Measurements from ENCODE around the gene RASGRF1. TPM values are rescaled to one million over a fixed set of nuclear protein-coding genes. Genes with fewer than 3 reads are reported as not detected.
A peak's percentile ranks its signal among the peaks of the same experiment; 100 is the strongest.

Gene RASGRF1
- total RNA-seq, 1 donor, result under 0.01 TPM

DNA sequence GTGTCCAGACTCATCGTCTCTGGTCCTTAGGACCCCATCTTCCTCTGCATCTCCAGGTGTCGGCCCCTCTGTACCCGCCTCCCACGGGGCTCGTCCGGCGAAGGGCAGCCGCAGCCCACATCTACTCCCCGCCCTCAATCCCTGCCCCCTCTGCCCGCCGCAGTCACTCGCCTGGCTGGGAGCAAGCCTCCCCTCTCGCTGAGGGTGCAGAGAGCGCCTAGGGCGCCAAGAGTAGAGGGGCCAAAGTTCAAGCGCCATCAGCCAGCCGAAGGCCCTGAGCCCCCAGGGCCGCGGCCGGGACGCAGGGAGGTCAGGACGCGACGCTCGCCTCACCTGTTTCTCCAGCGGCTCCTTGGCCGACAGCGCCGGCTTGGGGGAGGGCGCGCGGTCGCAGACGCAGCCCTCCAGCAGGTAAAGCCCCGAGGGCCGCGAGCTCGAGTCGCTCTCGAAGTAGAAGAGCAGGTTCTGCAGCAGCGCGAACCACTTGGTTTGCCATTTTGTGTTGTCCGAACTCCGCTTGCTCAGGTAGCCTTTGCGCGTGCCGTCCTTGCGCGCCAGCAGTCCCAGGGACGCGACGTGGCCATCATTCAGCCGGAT lies 592 bp downstream of the RASGRF1 start:
- Histone ChIP-seq H3K9me3 (ENCODE audit: low read depth, low read length) (no peaks in the 10 kb centered on the region), H3K27ac (ENCODE audit: low read depth, low read length) (no peak overlapping the region), H3K4me3 (ENCODE audit: insufficient read depth, low read length) (no peak overlapping the region), H3K4me2 (ENCODE audit: insufficient read depth, low read length) (no peak overlapping the region), H4K20me1 (ENCODE audit: insufficient read depth, low read length) (no peaks in the 10 kb centered on the region), H3K79me2 (ENCODE audit: insufficient read depth, low read length) (no peaks in the 10 kb centered on the region), H3K4me1 (ENCODE audit: insufficient read depth, low read length) (no peaks in the 10 kb centered on the region), H2AFZ (ENCODE audit: low read length) (no peak overlapping the region), H3K36me3 (ENCODE audit: insufficient read depth, low read length) (no peaks in the 10 kb centered on the region), H3K27me3 (ENCODE audit: insufficient read depth, low read length) (peaks cover 44% of the 10 kb centered on the region)
- peak; percentile 61 for DNase-seq (ENCODE audit: insufficient read length, low spot score, missing footprints)
- no peak for TF ChIP-seq CTCF (IDR thresholded peaks at IDR 0.05; ENCODE audit: extremely low read depth, low read depth, low read length)

DNA sequence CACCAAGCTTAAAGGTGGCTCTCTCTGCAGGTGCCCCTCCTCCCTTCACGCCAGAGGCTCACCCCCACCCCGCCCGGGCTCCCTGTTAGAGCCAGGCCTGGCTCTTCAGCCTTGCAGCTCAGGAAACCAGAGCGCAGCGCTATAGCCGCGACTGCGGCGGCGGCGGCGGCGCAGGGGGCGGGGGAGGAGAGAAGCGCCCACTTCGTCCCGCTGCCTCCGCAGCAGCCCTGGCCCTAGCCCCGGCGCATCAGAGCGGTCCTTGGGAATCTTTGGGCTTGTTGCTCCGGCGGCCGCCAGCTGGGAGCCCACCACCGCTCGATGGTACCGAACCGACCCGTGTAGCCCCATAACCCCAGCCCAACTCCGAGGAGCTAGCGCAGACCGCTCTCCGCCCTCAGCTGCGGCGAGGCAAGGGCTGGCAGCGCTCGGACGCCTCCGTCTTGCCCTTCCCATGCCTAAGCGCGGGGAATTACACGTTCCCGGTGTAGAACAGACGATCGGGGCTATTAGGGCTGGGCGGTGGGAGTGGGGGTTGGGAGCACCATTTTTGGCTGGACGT lies 1.2 kb downstream of the RASGRF1 start:
- H3K9me3 ChIP-seq (ENCODE audit: low read depth, low read length), result no peaks in the 10 kb centered on the region
- DNase-seq (ENCODE audit: insufficient read length, low spot score, missing footprints), result peak; percentile 88
- H3K27ac ChIP-seq (ENCODE audit: low read depth, low read length), result no peak overlapping the region
- TF ChIP-seq CTCF (IDR thresholded peaks at IDR 0.05; ENCODE audit: extremely low read depth, low read depth, low read length), result no peak
- no peak overlapping the region for H2AFZ ChIP-seq (ENCODE audit: low read length)
- no peaks in the 10 kb centered on the region for H4K20me1 ChIP-seq (ENCODE audit: insufficient read depth, low read length)
- no peaks in the 10 kb centered on the region for H3K36me3 ChIP-seq (ENCODE audit: insufficient read depth, low read length)
- no peaks in the 10 kb centered on the region for H3K79me2 ChIP-seq (ENCODE audit: insufficient read depth, low read length)
- H3K4me2 ChIP-seq (ENCODE audit: insufficient read depth, low read length), result no peak overlapping the region
- H3K27me3 ChIP-seq (ENCODE audit: insufficient read depth, low read length), result peaks cover 44% of the 10 kb centered on the region
- H3K4me3 ChIP-seq (ENCODE audit: insufficient read depth, low read length), result no peak overlapping the region
- no peaks in the 10 kb centered on the region for H3K4me1 ChIP-seq (ENCODE audit: insufficient read depth, low read length)

- Histone ChIP-seq H3K4me3 (ENCODE audit: insufficient read depth, low read length) (no peak overlapping the region), H3K27me3 (ENCODE audit: insufficient read depth, low read length) (peaks cover 44% of the 10 kb centered on the region)
- TF ChIP-seq CTCF (IDR thresholded peaks at IDR 0.05; ENCODE audit: extremely low read depth, low read depth, low read length), result no peak
Observed at GRCh38 chr15:79088426-79089205, 2.0 kb downstream of the RASGRF1 start.

GRCh38 chr15:79086814-79087213 lies 3.8 kb downstream of the RASGRF1 start:
- Histone ChIP-seq H3K27me3 (ENCODE audit: insufficient read depth, low read length) (peaks cover 48% of the 10 kb centered on the region), H3K4me2 (ENCODE audit: insufficient read depth, low read length) (no peak overlapping the region), H3K4me1 (ENCODE audit: insufficient read depth, low read length) (no peaks in the 10 kb centered on the region), H2AFZ (ENCODE audit: low read length) (no peak overlapping the region), H3K4me3 (ENCODE audit: insufficient read depth, low read length) (no peak overlapping the region), H3K9me3 (ENCODE audit: low read depth, low read length) (no peaks in the 10 kb centered on the region), H4K20me1 (ENCODE audit: insufficient read depth, low read length) (no peaks in the 10 kb centered on the region), H3K36me3 (ENCODE audit: insufficient read depth, low read length) (no peaks in the 10 kb centered on the region), H3K79me2 (ENCODE audit: insufficient read depth, low read length) (no peaks in the 10 kb centered on the region), H3K27ac (ENCODE audit: low read depth, low read length) (no peak overlapping the region)
- DNase-seq (ENCODE audit: insufficient read length, low spot score, missing footprints), result peak; percentile 48
- TF ChIP-seq CTCF (IDR thresholded peaks at IDR 0.05; ENCODE audit: extremely low read depth, low read depth, low read length), result no peak

More at GRCh38 chr15:79088426-79089205, 2.0 kb downstream of the RASGRF1 start:
- no peaks in the 10 kb centered on the region for H3K79me2 ChIP-seq (ENCODE audit: insufficient read depth, low read length)
- no peaks in the 10 kb centered on the region for H3K4me1 ChIP-seq (ENCODE audit: insufficient read depth, low read length)
- no peaks in the 10 kb centered on the region for H4K20me1 ChIP-seq (ENCODE audit: insufficient read depth, low read length)
- H3K9me3 ChIP-seq (ENCODE audit: low read depth, low read length), result no peaks in the 10 kb centered on the region
- no peak overlapping the region for H3K27ac ChIP-seq (ENCODE audit: low read depth, low read length)
- no peaks in the 10 kb centered on the region for H3K36me3 ChIP-seq (ENCODE audit: insufficient read depth, low read length)
- no peak overlapping the region for H3K4me2 ChIP-seq (ENCODE audit: insufficient read depth, low read length)
- no peak overlapping the region for H2AFZ ChIP-seq (ENCODE audit: low read length)
- DNase-seq (ENCODE audit: insufficient read length, low spot score, missing footprints), result peak; percentile 81

Measured in osteoblast (primary cell).